ENCODE data around the gene TGFBR3. TPM values are rescaled to one million over a fixed set of nuclear protein-coding genes. Genes with fewer than 3 reads are reported as not detected.

The TGFBR3 gene
- polyA plus RNA-seq, 1 experiment, result 8.2 TPM

DNA sequence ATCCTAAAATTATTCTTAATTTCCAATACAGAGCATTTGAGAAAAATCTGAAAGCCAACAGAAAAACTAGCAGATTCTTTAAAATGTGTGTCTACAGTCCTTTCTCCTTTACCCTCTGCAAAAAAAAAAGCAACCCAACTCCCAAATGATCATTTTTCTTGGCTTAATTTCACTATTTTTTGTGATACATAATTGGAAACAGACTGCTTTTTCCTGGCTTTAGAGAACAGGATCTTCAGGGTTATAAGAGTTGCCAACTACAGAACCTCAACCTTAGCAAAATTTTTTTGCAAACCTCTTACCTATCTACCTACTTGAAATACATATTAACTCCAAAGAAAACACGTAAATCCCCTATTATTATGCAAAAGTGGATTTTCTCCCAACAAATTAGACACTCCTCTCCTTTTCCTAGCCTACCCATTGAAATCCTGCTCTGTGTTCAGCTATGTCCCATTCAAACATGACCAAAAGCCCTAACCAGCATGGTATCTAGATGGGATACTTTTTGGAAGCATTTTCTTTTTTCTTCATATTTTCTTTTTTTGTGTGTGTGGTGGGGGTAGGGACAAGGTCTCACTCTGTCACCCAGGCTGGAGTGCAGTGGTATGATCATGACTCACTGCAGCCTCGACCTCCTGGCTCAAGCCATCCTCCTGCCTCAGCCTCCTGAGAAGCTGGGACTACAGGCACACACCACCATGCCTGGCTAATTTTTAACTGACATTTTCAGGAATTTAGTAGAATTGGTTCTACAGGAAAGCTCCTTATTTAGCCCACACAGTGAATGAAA is 9.0 kb downstream of the TGFBR3 start:
- no peak for DNase-seq (ENCODE audit: low read depth)
- Histone ChIP-seq H3K36me3 (ENCODE audit: control insufficient read depth, insufficient read depth, low read length) (no peaks in the 10 kb centered on the region), H3K27me3 (ENCODE audit: control insufficient read depth, insufficient read depth, low read length) (no peaks in the 10 kb centered on the region), H3K4me3 (ENCODE audit: low read depth, low read length) (no peak overlapping the region)
- TF ChIP-seq, protein P1, sequence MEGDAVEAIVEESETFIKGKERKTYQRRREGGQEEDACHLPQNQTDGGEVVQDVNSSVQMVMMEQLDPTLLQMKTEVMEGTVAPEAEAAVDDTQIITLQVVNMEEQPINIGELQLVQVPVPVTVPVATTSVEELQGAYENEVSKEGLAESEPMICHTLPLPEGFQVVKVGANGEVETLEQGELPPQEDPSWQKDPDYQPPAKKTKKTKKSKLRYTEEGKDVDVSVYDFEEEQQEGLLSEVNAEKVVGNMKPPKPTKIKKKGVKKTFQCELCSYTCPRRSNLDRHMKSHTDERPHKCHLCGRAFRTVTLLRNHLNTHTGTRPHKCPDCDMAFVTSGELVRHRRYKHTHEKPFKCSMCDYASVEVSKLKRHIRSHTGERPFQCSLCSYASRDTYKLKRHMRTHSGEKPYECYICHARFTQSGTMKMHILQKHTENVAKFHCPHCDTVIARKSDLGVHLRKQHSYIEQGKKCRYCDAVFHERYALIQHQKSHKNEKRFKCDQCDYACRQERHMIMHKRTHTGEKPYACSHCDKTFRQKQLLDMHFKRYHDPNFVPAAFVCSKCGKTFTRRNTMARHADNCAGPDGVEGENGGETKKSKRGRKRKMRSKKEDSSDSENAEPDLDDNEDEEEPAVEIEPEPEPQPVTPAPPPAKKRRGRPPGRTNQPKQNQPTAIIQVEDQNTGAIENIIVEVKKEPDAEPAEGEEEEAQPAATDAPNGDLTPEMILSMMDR (IDR thresholded peaks at IDR 0.05; ENCODE audit: insufficient read depth, low read depth, low read length), result no peak
- ChIA-PET POLR2A (no interaction called here), CTCF (no interaction called here)

DNA sequence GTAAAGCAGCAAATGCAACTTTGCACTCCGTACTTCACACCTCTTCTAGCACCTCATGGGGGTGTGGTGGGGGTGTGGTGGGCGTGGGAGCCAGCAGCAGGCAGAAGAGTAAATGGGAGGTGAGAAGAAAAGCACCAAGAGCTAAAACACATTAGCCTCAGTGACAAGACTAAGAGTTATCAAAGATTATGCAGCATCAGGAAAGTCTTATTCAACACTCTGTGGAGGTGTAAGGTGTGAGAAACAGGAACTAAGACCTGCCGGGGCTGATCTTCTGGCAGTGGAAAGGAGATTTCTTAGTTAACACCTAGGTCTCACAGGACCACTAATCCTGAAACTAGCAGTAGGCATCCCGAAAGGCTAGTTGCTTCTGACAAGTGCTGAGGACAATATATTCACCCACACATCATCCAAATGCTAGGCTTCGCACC is 9.9 kb downstream of the TGFBR3 start:
- POLR2A ChIA-PET, result no interaction called here
- H3K36me3 ChIP-seq (ENCODE audit: control insufficient read depth, insufficient read depth, low read length), result no peaks in the 10 kb centered on the region
- H3K27me3 ChIP-seq (ENCODE audit: control insufficient read depth, insufficient read depth, low read length), result no peaks in the 10 kb centered on the region
- TF ChIP-seq, protein P1 (IDR thresholded peaks at IDR 0.05; ENCODE audit: insufficient read depth, low read depth, low read length), result no peak
- no peak for DNase-seq (ENCODE audit: low read depth)
- no peak overlapping the region for H3K4me3 ChIP-seq (ENCODE audit: low read depth, low read length)
- CTCF ChIA-PET, result no interaction called here

DNA sequence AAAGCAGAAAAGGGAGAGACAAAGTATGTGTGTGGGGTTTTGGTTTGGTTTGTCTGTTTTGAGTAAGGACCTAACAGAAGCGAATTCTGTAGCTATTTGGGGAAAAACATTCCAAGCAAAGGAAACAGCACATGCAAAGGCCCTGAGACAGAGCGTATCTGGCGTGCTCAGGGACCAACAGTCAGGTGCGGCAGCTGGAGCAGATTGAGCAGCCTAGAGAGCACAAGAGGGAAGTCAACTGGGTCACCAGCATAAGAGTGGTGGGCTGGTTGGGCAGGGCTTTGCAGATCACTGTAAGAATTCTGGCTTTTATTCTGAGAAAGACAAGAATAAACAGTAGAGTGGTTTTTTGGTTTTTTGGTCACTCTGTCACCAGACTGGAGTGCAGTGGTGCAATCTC is 11.8 kb downstream of the TGFBR3 start:
- Histone ChIP-seq H3K27me3 (ENCODE audit: control insufficient read depth, insufficient read depth, low read length) (no peaks in the 10 kb centered on the region), H3K36me3 (ENCODE audit: control insufficient read depth, insufficient read depth, low read length) (no peaks in the 10 kb centered on the region), H3K4me3 (ENCODE audit: low read depth, low read length) (no peak overlapping the region)
- ChIA-PET POLR2A (no interaction called here), CTCF (interaction anchor here (1.0 to 1.4 kb wide), 4 partner anchors 10 to 25 kb away, joined by 3 to 4 read pairs (median 3); no protein-coding TSS in a partner anchor)
- TF ChIP-seq, protein P1 (IDR thresholded peaks at IDR 0.05; ENCODE audit: insufficient read depth, low read depth, low read length), result no peak
- no peak for DNase-seq (ENCODE audit: low read depth)

DNA sequence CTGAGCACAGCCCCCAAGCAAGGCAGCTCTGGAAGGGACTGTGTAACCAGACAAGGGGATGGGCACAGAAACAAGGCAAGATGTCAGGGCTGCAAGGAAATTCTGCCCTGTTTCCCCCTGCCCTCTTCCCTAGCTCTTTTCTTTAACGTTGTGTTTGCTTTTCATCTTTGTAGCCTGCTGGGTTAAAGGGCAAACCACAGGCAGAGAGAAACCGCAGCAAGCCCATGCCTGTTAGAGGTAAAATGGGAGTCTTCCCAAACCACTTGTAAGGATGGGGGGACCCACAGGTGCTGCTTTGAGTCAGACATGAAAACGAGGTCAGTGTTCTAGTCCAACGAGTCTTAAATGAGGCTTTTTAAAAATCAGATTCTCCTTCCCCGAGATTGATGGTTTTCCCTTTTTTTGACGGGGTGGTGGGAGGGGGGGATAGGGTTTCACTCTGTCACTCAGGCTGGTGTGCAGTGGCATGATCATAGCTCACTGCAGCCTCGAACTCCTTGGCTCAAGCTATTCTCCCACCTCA is 13.3 kb downstream of the TGFBR3 start:
- H3K27me3 ChIP-seq (ENCODE audit: control insufficient read depth, insufficient read depth, low read length), result no peaks in the 10 kb centered on the region
- H3K36me3 ChIP-seq (ENCODE audit: control insufficient read depth, insufficient read depth, low read length), result no peaks in the 10 kb centered on the region
- CTCF ChIA-PET, result interaction anchor here (0.7 kb wide), 1 partner anchor 9 kb away, joined by 3 read pairs; no protein-coding TSS in a partner anchor
- TF ChIP-seq, protein P1 (IDR thresholded peaks at IDR 0.05; ENCODE audit: insufficient read depth, low read depth, low read length), result no peak
- H3K4me3 ChIP-seq (ENCODE audit: low read depth, low read length), result no peak overlapping the region
- DNase-seq (ENCODE audit: low read depth), result no peak
- POLR2A ChIA-PET, result no interaction called here

DNA sequence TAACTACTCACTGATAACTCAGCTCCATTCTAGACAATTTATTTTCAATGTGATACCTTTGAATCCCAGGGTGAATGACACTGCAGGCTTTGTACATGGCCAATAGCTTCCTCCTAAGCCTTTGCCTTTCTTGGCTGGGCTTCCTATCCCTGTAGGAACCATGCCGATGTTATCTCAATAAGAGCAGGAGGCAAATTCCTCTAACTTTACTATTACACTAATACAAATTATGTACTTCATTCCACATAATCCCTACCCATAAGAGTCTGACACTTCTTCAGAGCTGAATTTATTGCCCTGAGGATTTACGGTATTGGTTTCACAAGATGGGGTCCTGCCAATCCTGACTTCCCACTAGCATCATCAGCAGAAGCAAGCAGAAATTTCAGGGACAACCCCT is 14.0 kb downstream of the TGFBR3 start:
- no peaks in the 10 kb centered on the region for H3K36me3 ChIP-seq (ENCODE audit: control insufficient read depth, insufficient read depth, low read length)
- TF ChIP-seq, protein P1 (IDR thresholded peaks at IDR 0.05; ENCODE audit: insufficient read depth, low read depth, low read length), result no peak
- H3K4me3 ChIP-seq (ENCODE audit: low read depth, low read length), result no peak overlapping the region
- DNase-seq (ENCODE audit: low read depth), result no peak
- ChIA-PET CTCF (interaction anchor here (0.9 to 1.0 kb wide), 3 partner anchors 12 to 340 kb away, joined by 3 to 5 read pairs (median 5); partner anchors contain the start of gene TGFBR3), POLR2A (no interaction called here)
- H3K27me3 ChIP-seq (ENCODE audit: control insufficient read depth, insufficient read depth, low read length), result no peaks in the 10 kb centered on the region; the same call in 1 of the 2 replicates
